Hindlimb muscle (tissue), 1 donor: ENCODE data around the gene C1orf56. TPM values are rescaled to one million over a fixed set of nuclear protein-coding genes. Genes with fewer than 3 reads are reported as not detected.

Experiments used
- DNase-seq: peaks from one replicate; pipeline ENCODE4 v3.0.0-alpha.2; 2013
- polyA plus RNA-seq: library from polyadenylated mRNA; unstranded; fragments of 120-200 nt; gene quantifications from one replicate; pipeline ENCODE4 v1.2.1, GENCODE V29; 2013; ENCODE audit not compliant: insufficient read length

C1orf56 gene
- polyA plus RNA-seq = 6.0 TPM

GRCh38 chr1:151047591-151047924 is at the start of gene C1orf56:
C1orf56 (plus strand) TSS chr1:151047751; CDS start chr1:151047848, 97 bp downstream.
- peak; percentile 88 for DNase-seq

DNA sequence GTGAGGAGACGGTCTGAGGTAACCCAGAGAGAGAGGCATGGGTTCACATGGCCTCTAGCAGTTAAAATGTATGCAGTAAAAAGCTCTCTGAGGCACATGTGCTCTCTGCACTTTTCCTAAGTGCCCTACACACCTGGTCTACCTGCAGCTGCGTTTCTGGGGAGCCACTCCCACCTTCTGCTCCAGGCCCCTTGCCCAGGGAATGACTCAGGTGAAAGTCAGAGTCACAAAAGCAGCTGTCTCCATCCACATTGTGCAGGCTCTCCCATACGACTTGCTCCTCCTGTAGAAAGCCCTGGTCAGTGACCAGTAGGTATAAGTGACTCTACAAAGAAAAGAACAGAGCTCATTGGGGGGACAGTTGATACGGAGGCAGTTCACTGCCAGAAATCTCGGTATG is 49.6 kb upstream of the C1orf56 start:
- DNase-seq = no peak

DNA sequence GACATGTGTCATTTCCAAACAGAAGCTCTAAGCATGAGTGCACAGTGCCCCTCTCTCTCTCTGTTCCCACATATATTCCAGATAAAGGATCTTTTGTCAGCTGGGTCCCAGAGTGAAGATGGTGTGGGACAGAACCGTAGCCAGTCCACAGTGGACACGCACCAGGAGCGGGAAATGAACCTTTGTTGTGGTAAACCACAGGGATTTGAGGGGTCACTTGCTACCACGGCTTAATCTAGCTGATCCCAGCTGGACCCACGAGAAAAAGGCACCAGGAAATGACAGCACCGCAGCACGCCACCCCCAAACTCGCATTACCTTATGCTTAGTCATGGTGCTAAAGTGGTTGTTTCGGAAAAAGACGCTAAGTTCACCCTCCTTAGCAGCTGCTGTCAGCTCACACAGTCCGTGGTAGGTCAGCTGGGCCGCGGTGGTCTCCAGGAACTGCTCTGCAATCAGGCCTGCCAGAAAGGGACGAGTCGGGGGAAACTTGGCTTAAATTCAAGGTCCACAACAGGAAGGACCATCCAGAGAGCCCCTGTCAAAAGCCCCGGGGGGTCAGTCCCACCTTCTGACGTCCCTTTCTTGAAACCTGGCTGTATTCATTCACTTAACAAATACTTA is 48.4 kb upstream of the C1orf56 start:
- DNase-seq = no peak

- no peak for DNase-seq
Observed at GRCh38 chr1:150999926-151000325, 47.6 kb upstream of the C1orf56 start.

DNA sequence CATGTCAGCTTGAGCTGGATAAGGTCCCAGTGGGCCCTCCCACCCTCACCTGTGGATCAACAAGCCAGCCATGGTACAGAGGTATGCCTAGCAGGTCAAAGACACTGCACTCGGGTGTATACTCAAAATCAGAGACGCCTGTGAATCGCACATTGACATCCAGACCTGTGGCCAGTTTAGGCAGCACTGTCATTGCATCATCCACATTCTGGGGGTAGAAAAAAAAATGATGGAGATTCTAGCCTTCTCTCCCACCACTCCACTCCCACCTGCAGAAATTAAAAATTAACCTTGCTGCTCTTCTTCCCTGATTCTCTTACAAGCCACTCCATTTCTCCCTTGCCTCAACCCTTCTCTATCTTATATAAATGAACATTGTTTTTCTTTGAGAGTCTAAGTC is 47.1 kb upstream of the C1orf56 start:
- DNase-seq = no peak

DNA sequence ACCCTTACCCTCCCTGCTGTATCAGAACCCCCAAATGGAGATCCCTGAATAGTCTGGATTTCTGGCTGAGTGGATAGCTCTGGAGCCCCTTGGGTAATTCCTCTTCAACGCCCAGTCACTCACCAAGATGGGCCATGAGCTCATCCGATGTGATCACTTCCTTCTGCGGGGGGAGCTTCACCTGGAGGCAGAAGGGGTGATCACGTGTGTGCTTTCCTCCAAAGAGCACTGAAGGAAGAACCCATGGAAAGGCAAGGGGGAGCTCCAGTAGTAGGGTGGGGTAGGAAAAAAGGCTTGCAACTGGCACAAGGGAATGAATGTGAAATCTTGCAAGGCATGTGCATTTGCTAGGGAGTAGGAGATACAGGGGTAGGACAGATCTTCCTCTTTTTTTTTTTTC is 45.9 kb upstream of the C1orf56 start:
- DNase-seq = no peak

GRCh38 chr1:151002051-151002450 is 45.5 kb upstream of the C1orf56 start:
- no peak for DNase-seq

GRCh38 chr1:151002611-151003010 is 44.9 kb upstream of the C1orf56 start:
- no peak for DNase-seq

GRCh38 chr1:151003180-151003579 is 44.4 kb upstream of the C1orf56 start:
- DNase-seq = no peak

DNA sequence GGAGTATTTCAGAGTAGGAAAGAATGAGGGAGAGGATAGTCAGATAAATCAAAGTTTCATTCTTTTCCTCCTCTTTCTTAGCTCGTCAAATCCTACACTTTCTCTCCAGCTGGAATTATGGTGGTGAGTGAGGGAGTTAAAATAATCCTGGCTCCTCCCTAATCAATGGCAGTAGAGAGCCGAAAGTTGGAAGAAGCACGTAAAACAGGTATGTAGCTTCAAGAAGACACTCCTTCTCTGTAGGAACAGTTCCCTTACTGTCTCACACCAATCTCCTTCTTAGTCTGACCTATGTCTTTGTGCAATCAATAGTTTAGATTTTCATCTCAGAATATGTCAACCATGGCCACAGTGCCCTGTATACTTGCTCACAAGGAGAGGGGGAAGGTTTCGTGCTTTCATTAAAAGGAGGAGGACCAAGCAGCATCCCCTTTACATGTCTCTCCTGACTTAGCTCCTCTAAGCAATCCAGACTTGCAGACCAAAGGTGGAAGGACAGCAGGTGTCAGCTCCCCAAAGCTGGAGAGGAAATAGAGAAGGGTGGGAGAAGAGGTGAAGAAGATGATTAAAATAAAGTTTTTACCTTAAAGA is 41.7 kb upstream of the C1orf56 start:
- no peak for DNase-seq

DNA sequence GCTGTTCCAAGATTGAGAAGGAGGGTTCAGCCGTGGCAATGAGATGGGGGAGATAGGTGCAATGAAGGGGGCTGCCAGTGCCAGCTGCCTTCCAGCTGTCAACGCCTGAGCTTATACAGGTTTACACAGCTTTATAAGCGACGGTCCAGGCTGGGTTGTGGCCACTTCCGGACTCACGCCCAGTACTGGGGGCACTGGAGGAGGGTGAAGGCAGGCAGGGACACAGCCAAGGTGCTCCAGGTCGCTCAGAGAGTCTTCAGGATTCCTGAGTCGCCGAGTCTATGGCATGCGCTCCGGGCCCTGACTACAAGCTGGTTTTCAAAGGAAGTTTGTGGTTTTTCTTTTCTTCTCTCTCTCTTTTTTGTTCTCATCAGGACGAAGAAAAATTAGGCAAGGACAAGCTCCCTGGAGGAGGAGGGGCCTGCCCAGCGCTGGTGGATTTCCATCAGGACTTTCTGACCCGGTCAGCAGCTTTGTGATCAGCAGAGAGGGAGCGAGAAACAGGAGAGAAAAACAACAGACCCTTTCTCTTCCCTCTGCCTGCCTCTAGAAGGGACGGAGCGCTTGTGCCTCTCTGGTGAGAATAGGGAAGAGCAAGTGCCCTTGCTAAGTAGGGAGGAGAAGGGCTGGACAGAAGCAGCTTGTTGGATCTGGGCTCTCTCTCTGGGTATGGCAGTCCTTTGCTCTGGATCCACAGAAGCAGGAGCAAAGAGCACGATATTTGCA is 41.1 kb upstream of the C1orf56 start, which contains the start of gene MINDY1:
TSS of gene MINDY1 (minus strand) at position 576 of the 726 bp plus-strand sequence. CDS start 4,285 bp downstream, outside the sequence.
- DNase-seq = peak; percentile 82

GRCh38 chr1:151007853-151008243 is 39.7 kb upstream of the C1orf56 start:
- DNase-seq = no peak

- peak; percentile 99 for DNase-seq
Observed at GRCh38 chr1:151008244-151009205, 39.0 kb upstream of the C1orf56 start, which contains the start of gene PRUNE1. PRUNE1 (plus strand) TSS chr1:151008449; CDS start chr1:151008633, 184 bp downstream.

DNA sequence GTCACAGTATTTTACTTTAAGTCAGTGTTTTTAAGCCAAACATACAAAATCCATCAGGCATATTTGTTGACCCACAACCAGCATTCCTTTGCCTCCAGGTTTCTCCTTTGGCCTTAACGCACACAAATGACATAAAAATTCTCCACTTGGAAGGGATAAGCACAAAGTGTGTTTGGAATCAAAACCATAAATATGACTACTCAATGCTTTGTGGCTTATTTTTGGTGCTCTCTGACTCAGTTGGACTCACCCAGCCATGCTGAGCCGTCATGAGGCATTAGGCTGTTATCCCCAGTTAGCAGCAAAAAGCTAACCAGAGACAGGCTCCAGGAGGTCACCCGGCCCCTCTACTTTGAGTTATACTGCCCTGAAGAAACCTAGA is 38.4 kb upstream of the C1orf56 start:
- no peak for DNase-seq

DNA sequence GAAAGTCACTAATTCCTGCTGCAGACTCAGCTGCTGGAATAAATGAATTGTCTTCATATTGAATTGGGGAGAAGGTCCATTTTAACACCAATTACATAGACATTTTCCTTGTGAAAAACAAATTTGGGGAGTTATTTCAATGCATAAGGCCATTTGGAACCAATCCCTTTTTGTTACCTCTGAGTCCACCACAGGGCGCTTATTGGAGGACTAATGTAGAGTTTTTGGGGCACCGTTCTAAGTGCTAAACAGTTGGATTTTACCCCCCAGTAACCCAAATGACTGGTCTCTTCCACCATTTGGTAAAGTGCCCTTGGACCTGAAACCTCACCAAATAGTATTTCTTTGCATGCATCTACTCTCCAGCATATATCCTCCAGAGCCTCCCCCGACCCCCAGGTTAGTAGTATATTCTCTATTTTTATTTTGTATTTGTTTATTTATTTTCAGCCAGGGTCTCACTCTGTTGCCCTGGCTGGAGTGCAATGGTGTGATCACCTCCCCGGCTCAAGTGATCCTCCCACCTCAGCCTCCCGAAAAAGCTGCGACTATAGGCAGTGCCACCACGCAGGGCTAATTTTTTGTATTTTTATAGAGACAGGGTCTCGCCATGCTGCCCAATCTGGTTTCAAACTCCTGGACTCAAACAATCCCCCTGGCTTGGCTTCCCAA is 37.7 kb upstream of the C1orf56 start:
- DNase-seq = no peak

DNA sequence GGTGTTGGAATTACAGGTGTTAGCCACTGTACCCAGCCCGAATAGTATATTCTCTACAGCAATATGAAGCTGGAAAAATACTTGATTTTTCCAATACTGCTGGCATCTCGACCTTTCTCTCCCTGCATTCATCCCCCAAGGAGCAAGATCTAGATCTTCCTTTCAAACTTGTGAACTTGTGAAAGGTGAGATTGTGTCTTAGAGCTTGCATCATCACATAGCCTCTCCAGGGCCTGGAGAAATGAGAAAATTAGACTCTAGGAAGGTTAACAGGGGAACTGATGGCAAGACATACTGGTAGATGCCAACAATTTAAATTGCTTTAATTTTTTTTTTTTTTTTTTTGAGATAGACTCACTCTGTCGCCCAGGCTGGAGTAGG is 37.2 kb upstream of the C1orf56 start:
- DNase-seq = no peak

DNA sequence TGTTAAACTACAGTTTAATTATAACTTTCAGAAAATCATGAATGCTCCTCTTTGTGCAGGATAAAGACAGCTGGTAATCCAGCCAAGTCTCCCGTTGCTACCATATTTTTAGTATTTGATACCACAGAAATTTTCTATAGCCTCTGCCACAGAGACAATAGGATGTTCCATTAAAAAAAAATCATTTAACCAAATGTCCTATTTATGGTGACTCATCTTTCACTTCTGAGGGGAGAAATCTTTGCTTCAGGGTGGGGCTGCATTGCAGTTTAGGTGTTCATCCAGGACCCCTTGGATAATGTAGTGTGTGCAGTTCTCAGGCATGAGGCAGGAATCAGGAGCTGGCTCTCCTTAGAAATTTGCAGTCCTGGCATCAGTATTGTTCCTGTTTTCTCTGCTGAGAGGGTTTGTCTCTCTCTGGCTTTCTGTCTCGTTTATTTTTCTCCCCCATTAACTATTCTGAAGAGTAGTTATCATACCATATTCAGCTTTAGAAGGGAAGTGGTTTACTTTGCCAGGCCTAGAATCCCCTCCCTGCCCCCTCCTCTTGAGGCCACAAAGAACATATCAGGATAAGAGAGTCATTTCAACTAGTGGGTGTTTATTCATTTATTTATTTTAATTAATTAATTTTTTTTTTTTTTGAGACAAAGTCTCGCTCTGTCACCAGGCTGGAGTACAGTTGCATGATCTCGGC is 36.2 kb upstream of the C1orf56 start:
- DNase-seq = no peak

DNA sequence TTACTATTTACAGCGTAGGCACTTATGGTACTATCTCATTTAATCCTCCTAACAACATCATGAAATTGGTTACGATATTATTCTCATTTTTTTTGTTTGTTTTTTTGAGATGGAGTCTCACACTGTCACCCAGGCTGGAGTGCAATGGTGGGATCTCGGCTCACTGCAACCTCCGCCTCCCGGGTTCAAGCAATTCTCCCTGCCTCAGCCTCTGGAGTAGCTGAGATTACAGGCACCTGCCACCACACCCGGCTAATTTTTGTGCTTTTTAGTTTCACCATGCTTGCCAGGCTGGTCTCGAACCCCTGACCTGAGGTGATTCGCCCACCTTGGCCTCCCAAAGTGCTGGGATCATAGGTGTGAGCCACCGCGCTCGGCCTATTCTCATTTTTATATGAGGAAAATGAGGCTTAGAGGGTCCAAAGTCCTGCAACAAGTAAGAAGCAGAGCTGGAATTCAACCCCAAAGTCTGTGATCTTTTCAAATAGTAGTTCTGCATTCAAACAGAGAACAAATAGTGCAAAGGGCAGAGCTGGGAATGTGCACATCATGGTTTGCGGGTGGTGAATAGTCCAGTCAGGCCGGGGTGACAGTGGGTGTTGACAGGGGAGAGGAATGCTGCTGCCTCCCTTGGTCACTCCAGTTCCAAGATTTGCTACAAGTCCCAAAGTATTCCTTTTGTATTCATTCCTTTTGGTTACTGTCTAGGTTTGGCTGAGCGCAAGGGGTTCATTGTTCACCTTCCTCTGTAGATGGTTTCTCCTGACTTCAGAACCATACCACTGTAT is 34.7 kb upstream of the C1orf56 start:
- DNase-seq = no peak

DNA sequence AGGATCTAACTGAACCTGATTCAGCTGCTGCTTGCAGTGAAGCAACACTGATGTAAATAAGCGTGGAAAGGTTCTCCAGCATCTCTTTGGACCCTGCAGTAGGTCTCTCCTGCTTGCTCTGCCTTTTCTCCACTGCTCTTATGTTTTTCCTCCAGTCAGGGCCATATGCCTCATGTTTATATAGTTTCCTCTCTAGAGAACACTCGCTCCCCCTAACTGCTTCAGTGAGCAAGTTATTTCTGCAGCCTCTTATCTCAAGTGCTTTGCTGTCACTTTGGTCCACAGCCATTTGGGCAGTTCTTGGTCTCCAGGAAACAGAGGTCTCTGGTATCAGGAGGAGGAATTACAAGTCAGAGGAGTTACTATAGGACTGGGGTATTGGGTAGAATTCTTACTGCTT is 34.0 kb upstream of the C1orf56 start:
- no peak for DNase-seq

- DNase-seq = peak; percentile 58
Observed at GRCh38 chr1:151024540-151025146, 22.9 kb upstream of the C1orf56 start.
